Stimulated activated CD8-positive, alpha-beta memory T cell treated with anti-CD3 and anti-CD28 coated beads, Interleukin-4, amount 100 ng/mL, for 48 hours (primary cell): Measurements from ENCODE around the gene OBSL1.

Source experiments
- DNase-seq: peaks from one replicate; pipeline ENCODE4 v3.0.0-alpha.2; 2020

The OBSL1 gene

DNA sequence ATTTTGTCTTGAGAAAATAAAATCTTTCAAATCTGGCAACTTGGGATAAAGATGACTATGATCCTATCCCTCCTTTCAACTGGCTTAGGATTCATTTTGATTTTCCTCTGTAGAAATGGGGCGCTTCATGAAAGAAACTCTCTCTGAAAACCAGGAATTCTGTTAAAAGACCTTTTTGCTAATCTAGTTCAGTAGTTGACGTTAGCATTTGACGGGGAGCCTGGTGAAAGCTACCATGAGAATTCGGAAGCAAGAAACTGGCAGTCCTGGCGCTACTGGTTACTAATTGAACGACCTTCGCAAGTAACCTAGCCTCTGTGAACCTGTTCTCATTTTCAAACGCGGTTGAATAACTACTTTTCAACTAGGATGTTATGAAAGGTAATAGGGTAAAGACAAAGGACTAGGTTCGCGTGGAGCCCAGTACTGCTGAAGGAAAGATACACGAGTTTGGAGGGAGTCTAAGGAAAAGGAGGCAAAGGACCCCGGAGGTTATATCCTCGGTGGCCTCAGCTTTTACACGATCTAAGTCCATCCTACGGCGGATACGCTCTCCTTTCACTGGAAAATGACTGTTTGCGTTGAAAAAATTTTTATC is 25.7 kb upstream of the OBSL1 start:
- DNase-seq: no peak

DNA sequence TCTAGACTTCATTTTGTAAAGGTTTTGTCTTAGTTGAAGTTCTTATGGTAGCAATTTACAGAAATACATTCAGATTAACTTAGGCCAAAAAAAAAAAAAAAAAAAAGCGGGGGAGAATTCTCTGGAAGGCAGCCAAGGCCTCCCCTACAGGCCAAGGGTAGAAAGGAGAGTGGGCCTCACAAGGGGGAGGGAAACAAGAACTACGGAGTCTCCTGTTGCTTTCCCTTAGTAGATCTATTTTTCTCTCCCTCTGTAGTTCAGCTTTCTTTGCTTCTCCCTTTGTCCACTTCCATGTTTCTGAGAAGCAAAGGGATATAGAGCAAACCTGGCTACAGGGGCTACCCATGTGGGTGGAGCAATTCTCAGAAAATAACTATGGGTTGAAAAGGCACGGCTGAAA is 23.9 kb upstream of the OBSL1 start:
- DNase-seq: no peak

DNA sequence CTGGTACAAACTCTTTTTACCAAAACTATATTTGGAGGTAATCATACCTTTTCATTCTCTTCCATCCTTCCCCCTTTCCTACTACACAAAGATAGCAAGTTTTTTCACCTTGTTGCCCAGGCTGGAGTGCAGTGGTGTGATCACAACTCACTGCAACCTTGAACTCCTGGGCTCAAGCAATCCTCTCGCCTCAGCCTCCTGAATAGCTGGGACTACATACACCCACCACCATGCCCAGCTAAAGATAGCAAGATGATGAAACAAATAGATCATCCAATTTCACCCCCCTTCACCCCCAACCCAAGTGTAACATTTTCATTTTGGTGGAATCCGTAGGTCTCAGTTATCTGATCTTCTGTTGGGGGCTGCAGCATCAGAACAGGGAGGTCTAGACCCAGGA is 21.8 kb upstream of the OBSL1 start:
- no peak for DNase-seq

- DNase-seq: no peak
Measured at GRCh38 chr2:219592736-219593135, 21.4 kb upstream of the OBSL1 start.

DNA sequence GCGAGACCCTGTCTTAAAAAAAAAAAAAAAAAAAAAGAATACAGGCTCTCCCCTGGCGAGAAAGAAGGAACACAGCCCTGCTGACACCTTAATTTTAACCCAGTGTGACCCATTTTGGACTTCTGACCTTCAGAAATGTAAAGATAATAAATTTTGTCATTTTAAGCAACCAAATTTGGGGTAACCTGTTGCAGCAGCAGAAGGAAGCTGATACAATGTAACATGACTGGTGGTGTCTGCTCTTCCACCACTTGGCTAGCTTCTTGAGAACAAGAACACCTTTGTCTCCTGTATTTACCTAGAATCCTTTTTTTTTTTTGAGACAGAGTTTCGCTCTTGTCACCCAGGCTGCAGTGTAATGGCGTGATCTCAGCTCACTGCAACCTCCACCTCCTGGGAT is 19.8 kb upstream of the OBSL1 start:
- DNase-seq: no peak

DNA sequence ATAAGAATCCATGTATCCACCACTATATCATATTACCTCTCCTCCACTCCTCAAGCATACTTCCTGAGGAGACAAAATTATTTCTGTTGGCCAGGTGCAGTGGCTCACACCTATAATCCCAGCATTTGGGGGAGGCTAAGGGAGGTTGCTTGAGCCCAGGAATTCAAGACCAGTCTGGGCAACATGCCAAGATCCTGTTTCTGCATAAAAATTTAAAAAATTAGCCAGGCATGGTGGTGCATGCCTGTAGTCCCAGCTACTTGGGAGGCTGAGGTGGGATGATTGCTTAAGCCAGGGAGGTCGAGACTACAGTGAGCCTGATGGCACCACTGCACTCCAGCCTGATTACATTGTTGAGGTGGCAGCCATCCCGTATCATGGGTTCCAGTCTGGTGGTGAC is 10.0 kb upstream of the OBSL1 start:
- no peak for DNase-seq

DNA sequence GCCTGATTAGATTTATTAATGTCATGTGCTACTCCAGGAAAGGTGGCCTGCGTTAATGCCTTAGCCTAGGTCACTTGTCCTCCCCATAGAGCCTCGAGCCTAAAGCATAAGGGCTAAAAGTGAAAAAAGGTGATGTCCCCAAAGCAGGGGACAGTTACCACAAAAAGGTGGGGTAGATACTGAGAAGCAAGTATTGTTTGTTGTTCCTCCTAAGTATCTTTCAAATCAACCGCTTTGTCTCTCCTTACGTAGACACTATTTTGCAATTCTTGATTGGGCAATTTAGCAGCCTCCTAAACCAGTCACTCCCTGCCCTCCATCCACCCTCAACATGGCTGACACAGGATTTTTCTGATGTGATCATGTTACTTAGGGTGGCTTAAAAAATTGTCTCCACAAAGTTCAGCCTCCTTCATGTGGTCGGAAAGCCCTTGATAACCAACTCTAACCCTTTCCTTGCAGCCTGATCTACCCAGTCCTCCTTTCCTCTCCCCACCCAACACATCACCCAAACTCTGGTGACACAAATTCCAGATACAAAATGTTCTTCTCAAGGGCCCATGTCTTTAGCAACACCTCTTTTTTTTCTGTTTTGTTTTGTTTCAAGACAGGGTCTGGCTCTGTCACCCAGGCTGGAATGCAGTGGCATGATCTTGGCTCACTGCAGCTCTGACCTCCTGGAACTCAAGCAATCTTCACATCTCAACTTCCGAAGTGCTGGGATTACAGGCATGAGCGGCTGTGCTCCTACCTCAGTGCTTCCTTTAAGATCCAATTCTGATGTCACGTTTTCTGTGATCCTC is 7.7 kb upstream of the OBSL1 start:
- DNase-seq: no peak

DNA sequence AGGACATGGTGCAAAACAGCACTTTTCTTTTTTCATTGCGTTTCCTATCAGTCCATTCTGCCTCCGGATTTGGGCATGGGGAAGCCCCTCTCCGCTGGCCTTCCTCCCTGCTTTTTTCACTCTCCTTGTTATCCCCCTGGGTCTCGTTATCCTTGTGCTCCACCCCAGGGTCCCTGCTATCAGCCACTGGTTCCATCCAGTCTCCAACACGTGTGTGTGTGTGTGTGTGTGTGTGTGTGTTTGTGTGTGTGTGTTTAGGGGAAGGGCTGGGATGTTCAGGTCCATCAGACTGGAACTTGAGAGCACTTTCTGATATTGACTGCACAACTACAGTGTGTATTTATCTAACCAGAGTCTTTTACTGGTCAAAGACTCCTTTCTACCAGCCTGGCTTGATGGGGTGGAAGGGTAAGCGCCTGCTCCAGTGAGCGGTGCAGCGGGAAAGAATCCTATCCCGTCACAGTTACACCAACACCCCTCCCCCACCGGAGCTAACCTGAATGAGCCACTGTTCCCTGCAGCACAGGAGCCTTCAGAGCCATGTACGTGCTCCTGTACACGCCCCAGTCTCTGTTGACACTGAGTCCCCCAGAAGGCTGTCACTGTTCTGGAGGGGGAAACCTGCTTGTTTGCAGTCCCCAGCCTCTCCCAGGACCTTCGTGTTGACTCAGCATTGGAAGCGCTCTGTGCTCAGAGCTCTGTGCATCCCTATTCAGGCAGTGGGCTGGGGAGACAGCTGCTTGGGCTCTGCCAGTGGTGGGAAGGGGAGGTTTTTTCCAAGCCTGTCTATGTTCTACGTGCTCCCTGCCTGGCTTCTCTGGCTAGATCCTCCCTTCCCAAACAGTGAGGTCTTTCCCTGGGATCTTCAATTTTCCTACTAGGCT is 5.4 kb upstream of the OBSL1 start:
- DNase-seq: no peak

GRCh38 chr2:219575566-219576504 is 4.5 kb upstream of the OBSL1 start:
- no peak for DNase-seq

- no peak for DNase-seq
Measured at GRCh38 chr2:219574484-219575311, 3.4 kb upstream of the OBSL1 start.

- no peak for DNase-seq
Measured at GRCh38 chr2:219573166-219573565, 1.8 kb upstream of the OBSL1 start.

- DNase-seq: no peak
Measured at GRCh38 chr2:219572237-219573001, 1.1 kb upstream of the OBSL1 start, which contains the start of gene INHA. TSS of gene INHA (plus strand) at chr2:219572310. CDS start at chr2:219572375, 65 bp downstream.

GRCh38 chr2:219570924-219571310 is 422 bp downstream of the OBSL1 start:
- DNase-seq: no peak

GRCh38 chr2:219570194-219570923 is 980 bp downstream of the OBSL1 start:
- DNase-seq: no peak

- DNase-seq: no peak
Measured at GRCh38 chr2:219569635-219570034, 1.7 kb downstream of the OBSL1 start.

- no peak for DNase-seq
Measured at GRCh38 chr2:219569041-219569440, 2.3 kb downstream of the OBSL1 start.

DNA sequence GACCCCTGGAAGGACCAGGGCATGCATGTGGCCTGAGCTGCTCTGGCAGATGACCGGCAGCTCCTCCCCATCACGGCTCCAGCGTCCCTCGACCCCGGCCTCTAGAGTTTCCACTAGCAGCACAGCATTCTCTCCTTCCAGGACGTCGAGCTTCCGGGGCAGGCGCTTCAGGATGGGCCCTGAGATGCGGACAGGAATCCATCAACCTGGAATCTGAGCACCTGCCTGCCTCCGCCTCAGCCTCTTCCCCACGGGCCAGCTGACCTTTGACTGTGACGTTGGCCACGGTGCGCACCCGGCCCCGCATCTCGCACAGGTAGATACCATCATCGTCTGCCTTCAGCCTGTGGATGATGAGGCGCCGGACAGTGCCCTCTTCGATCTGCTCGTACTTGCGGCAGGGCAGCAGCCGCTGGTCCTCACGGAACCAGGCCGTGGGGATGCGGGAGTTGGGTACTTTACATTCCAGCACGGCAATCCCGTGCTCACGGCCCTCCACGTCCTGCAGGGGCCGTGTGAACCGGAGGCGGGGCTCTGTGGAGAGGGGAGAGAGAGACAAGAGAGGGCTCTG is 3.5 kb downstream of the OBSL1 start:
- DNase-seq: no peak

GRCh38 chr2:219567131-219567530 is 4.2 kb downstream of the OBSL1 start:
- no peak for DNase-seq

DNA sequence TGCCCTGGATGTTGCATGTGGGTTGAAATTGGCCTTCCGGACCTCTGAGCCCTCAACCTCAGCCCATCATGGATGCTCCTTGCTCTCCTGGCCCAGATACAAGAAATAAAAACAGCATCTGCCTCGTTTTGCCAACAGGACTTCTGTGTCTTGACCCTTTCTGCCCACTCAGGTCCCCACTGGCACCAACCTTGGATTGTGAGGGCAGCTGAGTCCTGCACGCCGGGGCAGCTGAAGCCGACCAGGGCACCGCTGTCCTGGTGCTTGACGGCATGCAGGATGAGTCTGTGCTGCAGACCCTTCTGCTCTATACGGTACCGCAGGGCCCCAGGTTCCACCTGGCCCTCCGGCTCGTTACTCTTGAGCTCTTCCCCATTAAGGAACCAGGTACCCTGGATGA is 4.7 kb downstream of the OBSL1 start:
- no peak for DNase-seq
